GM18858 (cell line): Measurements from ENCODE around the gene TERF2IP.
A peak's percentile ranks its signal among the peaks of the same experiment; 100 is the strongest.

Experiments used
- ATAC-seq: cut with Tn5 transposase; IDR thresholded peaks from one replicate; pipeline ENCODE4 v1.9.1; 2021; ENCODE audit not compliant: unreplicated experiment

The TERF2IP gene

DNA sequence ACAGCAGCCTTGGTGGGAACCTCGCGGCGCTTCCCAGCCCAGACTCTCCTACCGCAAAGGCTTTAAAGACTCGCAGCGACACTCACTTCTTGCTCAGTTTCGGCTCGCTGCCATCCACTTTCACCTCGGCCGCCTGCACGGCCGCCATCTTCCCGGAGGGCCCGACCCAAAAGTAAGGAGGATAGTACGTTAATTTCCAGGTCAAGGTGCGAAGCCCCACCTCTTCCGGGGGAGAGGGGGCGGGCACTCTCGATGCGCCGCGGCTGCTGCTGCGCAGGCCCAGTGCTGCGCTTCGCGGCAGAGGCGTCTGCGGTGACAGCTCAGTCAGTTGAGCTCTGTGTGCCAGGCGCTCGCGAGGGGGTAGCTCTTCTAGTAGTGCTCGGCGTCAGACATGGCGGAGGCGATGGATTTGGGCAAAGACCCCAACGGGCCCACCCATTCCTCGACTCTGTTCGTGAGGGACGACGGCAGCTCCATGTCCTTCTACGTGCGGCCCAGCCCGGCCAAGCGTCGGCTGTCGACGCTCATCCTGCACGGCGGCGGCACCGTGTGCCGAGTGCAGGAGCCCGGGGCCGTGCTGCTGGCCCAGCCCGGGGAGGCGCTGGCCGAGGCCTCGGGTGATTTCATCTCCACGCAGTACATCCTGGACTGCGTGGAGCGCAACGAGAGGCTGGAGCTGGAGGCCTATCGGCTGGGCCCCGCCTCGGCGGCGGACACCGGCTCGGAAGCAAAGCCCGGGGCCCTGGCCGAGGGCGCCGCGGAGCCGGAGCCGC is at the start of gene TERF2IP, which contains the start of gene KARS1:
TSS of gene TERF2IP (plus strand) at position 282 of the 773 bp plus-strand sequence. CDS start at position 392, 110 bp downstream.
TSS of gene KARS1 (minus strand) at position 174 of the 773 bp plus-strand sequence. CDS start at position 148, 26 bp downstream.
- peak; percentile 75 for ATAC-seq

DNA sequence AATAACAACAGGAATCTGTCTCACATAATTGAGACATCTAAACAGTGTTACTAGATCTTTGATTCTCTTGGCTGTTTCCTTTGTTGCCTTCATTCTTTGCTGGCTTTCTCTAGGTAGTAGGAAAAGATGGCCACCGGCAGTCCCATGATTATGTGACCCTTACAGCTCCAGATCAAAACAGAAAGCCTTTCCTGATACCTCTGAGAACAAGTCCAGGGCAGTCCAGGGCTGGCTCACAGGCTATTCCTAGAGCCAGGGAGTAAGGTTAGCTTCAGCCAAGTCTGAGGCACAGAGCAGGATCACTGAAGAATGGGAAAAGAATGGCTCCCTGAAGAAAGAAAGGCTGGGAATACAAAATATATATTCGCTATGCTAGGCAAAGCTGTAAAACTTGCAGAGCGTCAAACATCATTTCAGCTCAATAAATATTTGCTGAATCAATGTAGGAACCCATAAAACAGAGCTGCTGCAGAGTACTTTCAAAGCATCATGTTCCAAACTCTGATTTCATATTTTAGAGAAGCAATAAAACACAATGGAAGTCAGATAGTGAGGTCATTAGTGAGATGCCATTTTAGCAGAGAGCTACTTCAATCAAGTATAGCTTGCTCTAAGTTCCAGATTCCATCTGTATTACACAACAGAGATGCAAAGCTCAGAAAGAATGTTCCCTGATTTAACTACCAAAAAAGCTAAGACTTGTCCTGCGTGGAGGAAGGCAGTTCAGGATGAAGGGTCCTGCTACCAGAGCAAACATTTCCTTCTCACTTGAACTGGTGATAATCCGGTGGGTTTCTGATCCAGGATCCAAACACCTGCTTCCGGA is 47.9 kb upstream of the TERF2IP start:
- ATAC-seq: no peak

DNA sequence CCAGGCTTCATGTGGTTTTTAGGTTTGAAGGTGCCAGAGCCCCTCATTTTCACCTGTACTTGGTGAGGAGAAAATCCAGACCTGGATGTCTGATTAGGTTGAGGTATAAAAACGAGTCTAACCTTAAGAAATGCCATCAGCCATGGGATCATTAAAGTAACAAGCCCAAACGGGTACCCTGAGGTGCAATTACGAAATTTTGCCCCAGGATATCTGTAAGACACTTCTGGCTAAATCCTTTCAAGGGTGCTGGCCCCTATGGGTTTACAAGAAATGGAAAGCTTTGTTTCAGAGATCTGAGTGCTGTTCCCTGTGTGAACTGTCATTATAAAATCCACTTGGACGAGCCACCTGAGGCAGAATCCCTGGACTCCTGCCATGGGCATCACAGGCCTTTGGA is 44.3 kb upstream of the TERF2IP start:
- ATAC-seq: no peak

DNA sequence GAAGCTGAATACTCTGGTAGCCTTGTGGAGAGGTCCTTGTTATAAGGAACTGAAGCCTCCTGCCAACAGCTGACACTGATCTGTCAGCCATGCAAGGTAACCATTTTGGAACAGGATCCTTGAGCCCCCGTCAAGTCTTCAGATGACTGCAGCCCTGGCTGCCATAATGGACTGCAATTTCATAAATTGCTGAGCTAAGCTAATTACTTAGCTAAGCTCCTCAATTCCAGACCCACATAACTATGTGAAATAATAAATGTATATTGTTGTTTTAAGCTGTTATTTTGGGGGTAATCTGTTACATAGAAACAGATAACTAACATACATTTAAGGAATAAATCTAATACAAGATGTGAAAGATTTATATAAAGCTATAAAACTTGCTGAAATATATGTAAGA is 41.1 kb upstream of the TERF2IP start:
- ATAC-seq: no peak

- ATAC-seq: no peak
These were observed 33.3 kb upstream of the TERF2IP start for GRCh38 chr16:75614066-75614897.

DNA sequence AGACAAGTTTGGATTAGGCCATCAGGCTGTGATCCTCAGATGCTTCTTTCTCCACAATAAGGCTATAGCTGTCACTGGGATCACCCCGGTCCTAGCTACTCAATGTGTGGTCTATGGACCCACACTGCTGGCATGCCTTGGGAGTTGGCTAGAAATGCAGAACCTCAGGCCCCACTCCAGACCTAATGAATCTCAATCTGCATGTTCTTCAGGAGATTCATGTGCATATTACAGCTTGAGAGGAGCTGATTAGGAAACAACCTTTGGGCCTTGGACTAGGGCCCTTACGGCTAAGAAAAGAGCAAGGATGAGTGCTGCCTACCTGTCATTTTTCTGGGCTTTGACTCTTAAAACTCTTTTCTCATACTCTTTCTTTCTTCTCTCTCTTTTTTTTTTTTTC is 32.0 kb upstream of the TERF2IP start:
- ATAC-seq: no peak

GRCh38 chr16:75616521-75617010 is 31.0 kb upstream of the TERF2IP start:
- no peak for ATAC-seq

GRCh38 chr16:75617121-75617520 is 30.5 kb upstream of the TERF2IP start:
- no peak for ATAC-seq

DNA sequence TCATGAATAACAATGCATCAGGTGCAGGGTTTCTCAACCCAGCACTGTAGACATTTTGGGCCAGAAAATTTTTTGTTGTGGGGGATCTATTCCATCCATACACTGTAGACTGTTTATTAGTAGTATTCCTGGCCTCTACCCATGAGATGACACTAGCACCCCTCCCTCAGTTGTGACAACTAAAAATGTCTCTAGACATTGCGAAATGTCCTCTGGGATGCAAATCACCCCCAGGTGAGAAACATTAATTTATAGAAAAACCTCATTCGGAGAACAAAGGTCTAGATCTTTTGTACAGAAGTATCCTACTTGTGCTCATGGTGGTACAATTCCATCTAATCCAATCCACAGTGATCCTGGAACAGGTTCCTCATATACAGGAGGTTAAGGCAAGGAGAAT is 28.8 kb upstream of the TERF2IP start:
- no peak for ATAC-seq

DNA sequence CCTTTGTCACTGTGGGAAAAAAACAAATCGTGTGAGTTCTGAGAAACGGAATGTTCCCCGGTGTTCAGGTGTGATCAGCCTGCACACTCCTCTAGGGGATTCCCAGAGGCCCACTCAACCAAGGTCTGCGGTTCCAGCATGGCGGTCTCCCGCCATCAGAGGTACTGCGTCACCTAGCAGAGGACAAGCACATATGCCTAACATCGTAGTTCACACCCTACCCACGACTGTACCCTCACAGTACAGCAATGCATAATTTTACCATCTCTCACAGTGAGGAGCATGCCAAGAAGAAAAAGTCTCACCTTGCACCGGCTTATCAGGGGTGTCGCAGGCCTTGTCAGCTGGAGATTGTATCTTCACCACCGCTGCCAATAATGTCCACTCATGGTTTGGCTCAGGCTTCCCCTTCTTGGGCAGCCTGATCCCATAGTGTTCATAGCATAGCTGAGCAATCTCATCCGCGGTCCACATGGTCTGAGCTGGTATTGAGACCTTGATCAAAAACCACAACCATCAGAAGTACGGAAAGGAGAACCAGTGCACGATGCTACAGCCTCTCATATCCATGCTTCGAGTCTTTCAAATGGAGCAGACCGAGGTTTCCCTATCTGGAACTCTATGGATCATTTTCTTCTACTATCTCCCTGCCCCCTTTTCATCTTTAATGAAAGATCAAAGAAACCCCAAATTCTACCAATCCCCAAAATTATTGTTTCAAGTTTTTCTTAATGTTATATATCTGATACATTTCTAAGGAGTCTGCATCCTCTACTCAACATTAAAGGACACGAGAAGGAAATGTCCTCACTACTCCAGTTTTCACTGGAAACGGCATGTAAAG is 27.0 kb upstream of the TERF2IP start:
- ATAC-seq: no peak

GRCh38 chr16:75621170-75621477 is 26.4 kb upstream of the TERF2IP start:
- no peak for ATAC-seq

GRCh38 chr16:75622761-75623605 is 24.6 kb upstream of the TERF2IP start, which contains the start of gene ADAT1:
Gene ADAT1 (minus strand): TSS chr16:75623281. CDS start chr16:75620799, 2,482 bp downstream.
- ATAC-seq: peak; percentile 87

- ATAC-seq: no peak
These were observed 22.6 kb upstream of the TERF2IP start for GRCh38 chr16:75624921-75625334.

DNA sequence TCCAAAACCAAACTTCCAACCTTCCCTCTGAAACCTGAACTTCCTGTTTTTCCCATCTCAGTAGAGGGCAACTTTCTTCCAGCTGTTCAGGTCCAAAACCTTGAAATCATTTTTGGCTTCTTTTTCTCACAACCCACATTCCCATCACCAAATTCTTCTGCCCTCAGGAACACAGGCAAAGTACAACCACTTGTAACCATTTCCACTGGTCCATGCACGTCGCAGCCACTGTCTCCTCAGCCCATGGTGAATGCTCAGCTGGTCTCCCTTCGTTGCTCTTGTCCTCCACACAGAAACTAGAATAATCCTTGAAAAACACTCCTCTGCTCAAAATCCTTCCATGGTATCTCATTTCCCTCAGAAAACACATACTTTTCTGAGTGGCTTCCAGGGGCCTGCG is 20.8 kb upstream of the TERF2IP start:
- no peak for ATAC-seq

DNA sequence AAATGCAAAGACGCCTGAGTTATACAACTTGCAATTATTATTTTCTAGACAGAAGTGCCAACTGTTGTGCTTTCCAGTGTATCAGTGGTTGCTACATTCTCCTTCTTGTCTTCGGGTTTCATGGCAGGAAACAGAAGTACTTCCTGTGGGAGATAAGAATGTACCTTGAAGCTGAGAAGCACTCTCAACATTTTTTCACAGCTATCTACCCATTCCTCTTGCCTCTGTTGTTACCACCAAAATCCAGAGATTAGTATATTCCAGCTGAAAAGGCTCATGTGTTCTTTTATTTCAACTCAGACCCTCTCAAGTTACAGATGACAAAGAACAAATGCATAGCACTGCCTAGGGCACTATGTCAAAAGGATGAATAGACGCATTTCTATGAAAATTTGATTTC is 19.7 kb upstream of the TERF2IP start:
- no peak for ATAC-seq

DNA sequence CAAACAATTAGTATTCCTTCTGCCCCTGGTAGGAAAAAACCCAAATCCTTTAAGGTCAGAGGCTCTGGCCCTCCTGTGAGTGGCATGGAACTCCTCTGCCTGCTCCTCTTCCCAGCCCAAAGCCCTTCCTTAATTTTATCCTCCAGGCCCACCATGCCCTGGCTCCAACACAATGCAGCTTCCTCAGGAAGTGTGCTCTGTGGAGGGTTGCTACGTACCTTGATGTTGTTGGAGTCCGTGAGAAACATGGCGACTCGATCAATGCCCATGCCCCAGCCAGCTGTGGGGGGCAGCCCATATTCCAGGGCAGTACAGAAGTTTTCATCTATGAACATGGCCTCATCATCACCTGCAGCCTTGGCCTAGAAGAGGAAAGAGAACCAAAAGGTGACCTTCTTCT is 19.2 kb upstream of the TERF2IP start:
- no peak for ATAC-seq

GRCh38 chr16:75629132-75629531 is 18.4 kb upstream of the TERF2IP start:
- no peak for ATAC-seq

- no peak for ATAC-seq
These were observed 17.5 kb upstream of the TERF2IP start for GRCh38 chr16:75630052-75630451.

- no peak for ATAC-seq
These were observed 14.7 kb upstream of the TERF2IP start for GRCh38 chr16:75632857-75633256.
